PC-3 (cell line): Measurements from ENCODE around the gene RASAL2. TPM values are rescaled to one million over a fixed set of nuclear protein-coding genes. Genes with fewer than 3 reads are reported as not detected.

ENCODE experiments used
- ATAC-seq: fragments of 200-7000 bp; cut with Tn5 transposase; 2 replicates; pipeline ENCODE4 v1.9.1; 2020; ENCODE audit warnings: mild to moderate bottlenecking, moderate library complexity
- BruUV-seq: library from RNA; stranded (reverse); fragments of 400-500 nt; replicated peaks from 2 replicates; lab custom pipeline; 2021; lab: Mats Ljungman, UMichigan
- CTCF ChIA-PET: fragments of 300-600 bp; sonication (Branson Sonifier 250); formaldehyde crosslinking; loops from one replicate; lab custom pipeline; 2022; ENCODE audit warnings: antibody characterized with exemption; lab: Charles Lee
- POLR2A ChIA-PET: fragments of 300-600 bp; sonication (Branson Sonifier 250); formaldehyde crosslinking; loops from one replicate; lab custom pipeline; 2022; ENCODE audit warnings: antibody characterized with exemption; ENCODE audit not compliant: unreplicated experiment; lab: Charles Lee
- DNase-seq: peaks from one replicate; pipeline ENCODE4 v3.0.0-alpha.2; 2015
- H2AFZ ChIP-seq: fragments of 300-600 bp; sonication (generic); 2 replicates; pipeline ENCODE4 v1.6.0; 2016; ENCODE audit warnings: antibody characterized with exemption, low read length
- H3F3A ChIP-seq: fragments of 300-600 bp; sonication (generic); one replicate; pipeline ENCODE4 v1.6.0; 2017; ENCODE audit warnings: antibody characterized with exemption, low read length, control low read depth, mild to moderate bottlenecking; ENCODE audit not compliant: unreplicated experiment
- H3K27ac ChIP-seq: fragments of 300-600 bp; sonication (generic); 2 replicates; pipeline ENCODE4 v1.5.1; 2016; ENCODE audit warnings: mild to moderate bottlenecking, low read length
- H3K27me3 ChIP-seq: fragments of 300-600 bp; sonication (generic); 2 replicates; pipeline ENCODE4 v1.6.1; 2016; ENCODE audit warnings: low read length, mixed read lengths
- H3K36me3 ChIP-seq: fragments of 300-600 bp; sonication (generic); 2 replicates; pipeline ENCODE4 v1.6.1; 2016; ENCODE audit warnings: low read depth, mixed run types, low read length, mixed read lengths
- H3K4me1 ChIP-seq: fragments of 300-600 bp; sonication (generic); 2 replicates; pipeline ENCODE4 v1.5.1; 2016; ENCODE audit warnings: low read length; ENCODE audit not compliant: insufficient read depth
- H3K4me2 ChIP-seq: fragments of 300-600 bp; sonication (generic); 2 replicates; pipeline ENCODE4 v1.6.0; 2016; ENCODE audit warnings: low read length
- H3K4me3 ChIP-seq: fragments of 300-600 bp; sonication (generic); 2 replicates; pipeline ENCODE4 v1.5.1; 2016; ENCODE audit warnings: mild to moderate bottlenecking, low read length, mixed read lengths
- H3K79me2 ChIP-seq: fragments of 300-600 bp; sonication (generic); 2 replicates; pipeline ENCODE4 v1.6.1; 2017; ENCODE audit warnings: low read length, mixed read lengths
- H3K9ac ChIP-seq: fragments of 300-600 bp; sonication (generic); 2 replicates; pipeline ENCODE4 v1.6.0; 2016; ENCODE audit warnings: mild to moderate bottlenecking, low read length
- H3K9me2 ChIP-seq: fragments of 300-600 bp; sonication (generic); replicated peaks from 2 replicates; pipeline ENCODE4 v1.6.1; 2016; ENCODE audit warnings: mixed run types, low read length, mixed read lengths
- H3K9me3 ChIP-seq: fragments of 300-600 bp; sonication (generic); 2 replicates; pipeline ENCODE4 v1.6.1; 2016; ENCODE audit warnings: low read length, mixed read lengths
- H4K20me1 ChIP-seq: fragments of 300-600 bp; sonication (generic); 2 replicates; pipeline ENCODE4 v1.6.1; 2016; ENCODE audit warnings: low read length, mixed read lengths
- EZH2 ChIP-seq: fragments of 300-600 bp; sonication (generic); IDR thresholded peaks from one replicate; pipeline ENCODE4 v1.6.1; 2017; ENCODE audit warnings: antibody characterized with exemption, mild to moderate bottlenecking, low read length; ENCODE audit not compliant: unreplicated experiment
- EZH2phosphoT487 ChIP-seq: fragments of 300-600 bp; sonication (generic); IDR thresholded peaks from 2 replicates; pipeline ENCODE4 v1.6.1; 2018; ENCODE audit warnings: mild to moderate bottlenecking, antibody characterized with exemption, low read length, borderline replicate concordance
- intact Hi-C: fragments of 100-400 bp; cut with micrococcal nuclease; formaldehyde crosslinking; loops from 2 replicates; pipeline ENCODE4 v1.9.0; 2023
- total RNA-seq: library from RNA; depleted of rRNA; stranded (reverse); fragments of >200 nt; gene quantifications from 2 replicates; pipeline ENCODE4 v1.2.3, GENCODE V29; 2014
- TF ChIP-seq, protein P1 (sequence below): fragments of 300-600 bp; sonication (generic); conservative IDR thresholded peaks from 2 replicates; pipeline ENCODE4 v1.5.1; 2017; ENCODE audit warnings: antibody characterized with exemption, low read depth, mild to moderate bottlenecking, low read length

RASAL2 gene
- total RNA-seq, 1 experiment from 2014 or later = 7.9 TPM

- H3K27ac ChIP-seq = no peak overlapping the region
- H3K27me3 ChIP-seq = no peaks in the 10 kb centered on the region
- no peak overlapping the region for H2AFZ ChIP-seq
- no peaks in the 10 kb centered on the region for H3K79me2 ChIP-seq
- no peak for ATAC-seq
- intact Hi-C loops = loop anchor here (5.0 kb wide), 1 partner anchor 41 kb away; no protein-coding TSS in a partner anchor
- peaks cover 14% of the 10 kb centered on the region for H3K4me1 ChIP-seq
- H3K4me3 ChIP-seq = no peak overlapping the region
- ChIA-PET POLR2A (no interaction called here), CTCF (no interaction called here)
- H4K20me1 ChIP-seq = no peaks in the 10 kb centered on the region
- H3K9me3 ChIP-seq = no peaks in the 10 kb centered on the region
- BruUV-seq = no TSS peak
- no peaks in the 10 kb centered on the region for H3K36me3 ChIP-seq
- TF ChIP-seq, protein P1, sequence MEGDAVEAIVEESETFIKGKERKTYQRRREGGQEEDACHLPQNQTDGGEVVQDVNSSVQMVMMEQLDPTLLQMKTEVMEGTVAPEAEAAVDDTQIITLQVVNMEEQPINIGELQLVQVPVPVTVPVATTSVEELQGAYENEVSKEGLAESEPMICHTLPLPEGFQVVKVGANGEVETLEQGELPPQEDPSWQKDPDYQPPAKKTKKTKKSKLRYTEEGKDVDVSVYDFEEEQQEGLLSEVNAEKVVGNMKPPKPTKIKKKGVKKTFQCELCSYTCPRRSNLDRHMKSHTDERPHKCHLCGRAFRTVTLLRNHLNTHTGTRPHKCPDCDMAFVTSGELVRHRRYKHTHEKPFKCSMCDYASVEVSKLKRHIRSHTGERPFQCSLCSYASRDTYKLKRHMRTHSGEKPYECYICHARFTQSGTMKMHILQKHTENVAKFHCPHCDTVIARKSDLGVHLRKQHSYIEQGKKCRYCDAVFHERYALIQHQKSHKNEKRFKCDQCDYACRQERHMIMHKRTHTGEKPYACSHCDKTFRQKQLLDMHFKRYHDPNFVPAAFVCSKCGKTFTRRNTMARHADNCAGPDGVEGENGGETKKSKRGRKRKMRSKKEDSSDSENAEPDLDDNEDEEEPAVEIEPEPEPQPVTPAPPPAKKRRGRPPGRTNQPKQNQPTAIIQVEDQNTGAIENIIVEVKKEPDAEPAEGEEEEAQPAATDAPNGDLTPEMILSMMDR = no peak
- TF ChIP-seq EZH2phosphoT487 = no peak
- TF ChIP-seq EZH2 = no peak
- no peaks in the 10 kb centered on the region for H3K9me2 ChIP-seq
- DNase-seq = no peak
- H3K9ac ChIP-seq = no peak overlapping the region
- no peaks in the 10 kb centered on the region for H3F3A ChIP-seq
- H3K4me2 ChIP-seq = no peak overlapping the region
Observed at GRCh38 chr1:178301141-178301540, 207.2 kb downstream of the RASAL2 start.

DNA sequence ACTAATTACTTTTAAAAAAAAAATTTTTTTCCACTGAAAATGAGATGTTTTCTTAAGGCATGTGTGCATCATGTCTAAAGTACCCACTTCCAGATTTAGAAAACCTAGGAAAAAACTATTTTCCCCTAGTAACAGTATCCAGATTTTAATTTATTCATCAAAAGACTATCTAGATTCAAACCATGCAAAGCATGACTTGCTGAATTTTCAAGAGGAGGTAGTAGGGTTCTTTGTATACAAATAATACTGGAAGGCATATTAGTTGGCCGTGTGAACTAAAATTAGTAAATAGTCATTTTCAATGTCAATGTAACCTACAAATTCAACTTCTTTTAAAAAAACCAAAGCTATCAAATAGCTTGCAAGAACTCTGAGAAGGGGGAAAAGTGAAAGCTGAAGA, 213.4 kb downstream of the RASAL2 start:
- CTCF ChIA-PET = interaction anchor here (0.6 kb wide), 1 partner anchor 269 kb away, joined by 3 read pairs; no protein-coding TSS in a partner anchor
- H3K9ac ChIP-seq = no peak overlapping the region

DNA sequence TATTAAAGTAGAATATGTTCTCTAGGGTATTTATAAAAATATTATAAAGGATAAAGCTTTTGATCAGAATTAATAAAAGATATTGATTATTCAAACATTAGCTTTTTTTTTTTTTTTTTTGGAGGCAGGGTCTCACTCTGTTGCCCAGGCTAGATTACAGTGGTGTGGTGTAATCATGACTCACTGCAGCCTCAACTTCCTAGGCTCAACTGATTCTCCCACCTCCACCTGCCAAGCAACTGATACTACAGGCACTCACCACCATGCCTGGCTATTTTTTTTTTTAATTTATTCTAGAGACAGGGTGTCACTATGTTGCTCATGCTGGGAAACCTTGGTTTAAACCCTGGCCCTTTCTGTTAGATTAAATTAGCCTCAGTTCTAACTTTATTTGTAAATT, 214.5 kb downstream of the RASAL2 start:
- H3K4me1 ChIP-seq = peaks cover 12% of the 10 kb centered on the region
- intact Hi-C loops = no loop called here
- H4K20me1 ChIP-seq = no peaks in the 10 kb centered on the region
- no peak overlapping the region for H3K4me2 ChIP-seq
- no peaks in the 10 kb centered on the region for H3K9me2 ChIP-seq
- ATAC-seq (no peak), DNase-seq (no peak)
- H3K79me2 ChIP-seq = 0 out of 2 replicates have a peak, but pooled peaks cover 5% of the 10 kb centered on the region
- ChIA-PET CTCF (interaction anchor here (0.6 to 1.1 kb wide), 3 partner anchors 9 to 226 kb away, joined by 3 to 5 read pairs (median 4); no protein-coding TSS in a partner anchor), POLR2A (no interaction called here)
- no peaks in the 10 kb centered on the region for H3K36me3 ChIP-seq
- H3K27me3 ChIP-seq = no peaks in the 10 kb centered on the region
- no TSS peak for BruUV-seq
- H3K27ac ChIP-seq = no peak overlapping the region
- no peak overlapping the region for H3K4me3 ChIP-seq
- TF ChIP-seq EZH2 = no peak
- TF ChIP-seq, protein P1 = no peak
- TF ChIP-seq EZH2phosphoT487 = no peak
- H2AFZ ChIP-seq = no peak overlapping the region
- no peaks in the 10 kb centered on the region for H3F3A ChIP-seq
- no peaks in the 10 kb centered on the region for H3K9me3 ChIP-seq
- no peak overlapping the region for H3K9ac ChIP-seq

More for the DNA sequence above, 213.4 kb downstream of the RASAL2 start:
- H4K20me1 ChIP-seq = no peaks in the 10 kb centered on the region
- ATAC-seq = no peak
- no peak overlapping the region for H3K4me3 ChIP-seq
- intact Hi-C loops = no loop called here
- no peaks in the 10 kb centered on the region for H3K36me3 ChIP-seq
- no TSS peak for BruUV-seq
- no peaks in the 10 kb centered on the region for H3F3A ChIP-seq
- H3K27ac ChIP-seq = no peak overlapping the region
- peaks cover 9% of the 10 kb centered on the region for H3K4me1 ChIP-seq
- H3K79me2 ChIP-seq = 0 out of 2 replicates have a peak, but pooled peaks cover 5% of the 10 kb centered on the region
- no peak overlapping the region for H3K4me2 ChIP-seq
- no peak overlapping the region for H2AFZ ChIP-seq
- no peak for TF ChIP-seq EZH2
- no peak for TF ChIP-seq EZH2phosphoT487
- TF ChIP-seq, protein P1 = no peak
- H3K9me3 ChIP-seq = no peaks in the 10 kb centered on the region
- no peaks in the 10 kb centered on the region for H3K9me2 ChIP-seq
- POLR2A ChIA-PET = no interaction called here
- no peaks in the 10 kb centered on the region for H3K27me3 ChIP-seq
- no peak for DNase-seq
